Spleen (tissue), 7 donors: ENCODE results near the gene ACTRT3.

Experiments
- POLR2A ChIP-seq, 3 donors: fragments of 450-650 bp; IDR thresholded peaks; one replicate each; pipeline ENCODE4 v1.5.1; 2017; ENCODE audit warnings: antibody characterized with exemption in 3 of 3, mild to moderate bottlenecking in 1 of 3
- TF ChIP-seq, protein P1 (sequence below), 11 experiments: fragments of 200-600 bp in 7 of 11; fragments of 450-650 bp in 4 of 11; sonication (generic) in 4 of 11; IDR thresholded peaks in 8 of 11; conservative IDR thresholded peaks in 3 of 11; 1 replicate in 7 of 11; 2 replicates in 4 of 11; pipeline versions ENCODE4 v1.4.0 to v1.8.0; 2016 to 2021; ENCODE audit warnings: antibody characterized with exemption in 11 of 11, inconsistent platforms in 4 of 11, mild to moderate bottlenecking in 1 of 11
- donor health status: DM: no; HTN: no; CAD: no; lungs with moderate emphysema.
- donor health status: DM: no; HTN: no; CAD: no.
- donor health status: DM: no; HTN: no; CAD: no.

DNA sequence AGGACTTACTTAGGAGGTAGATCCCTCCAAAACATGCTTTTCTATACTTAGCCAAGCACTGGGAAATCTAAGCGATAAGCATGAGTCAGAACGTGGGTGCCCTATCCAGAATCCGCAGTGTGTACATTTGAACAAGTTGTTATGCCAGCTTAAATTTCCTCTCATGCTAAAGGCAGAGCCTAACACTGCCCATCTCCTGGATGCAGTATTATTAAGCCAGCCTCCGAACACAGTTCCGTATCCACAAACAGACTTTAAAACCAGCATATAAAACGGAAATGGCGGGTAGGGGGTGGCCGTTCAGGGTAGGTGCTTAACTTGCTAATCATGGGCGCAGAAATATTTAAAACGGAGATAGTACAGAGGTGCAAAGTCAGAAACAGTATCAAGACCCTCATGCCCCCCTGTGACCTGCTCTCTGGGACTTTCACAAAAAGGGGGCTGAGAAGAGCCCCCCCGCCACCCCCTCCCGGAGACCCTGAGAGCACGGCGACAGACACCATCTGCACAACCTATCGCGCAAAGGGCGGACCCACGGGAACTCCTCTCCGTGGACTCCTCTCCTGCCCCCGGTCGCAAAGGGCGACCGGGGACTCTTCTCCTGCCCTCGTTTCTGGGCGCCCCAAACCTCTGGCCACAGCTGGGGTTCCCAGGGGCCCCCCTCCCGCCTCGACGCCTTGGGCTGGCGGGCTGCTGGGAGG, 42.4 kb upstream of the ACTRT3 start:
- TF ChIP-seq, protein P1, sequence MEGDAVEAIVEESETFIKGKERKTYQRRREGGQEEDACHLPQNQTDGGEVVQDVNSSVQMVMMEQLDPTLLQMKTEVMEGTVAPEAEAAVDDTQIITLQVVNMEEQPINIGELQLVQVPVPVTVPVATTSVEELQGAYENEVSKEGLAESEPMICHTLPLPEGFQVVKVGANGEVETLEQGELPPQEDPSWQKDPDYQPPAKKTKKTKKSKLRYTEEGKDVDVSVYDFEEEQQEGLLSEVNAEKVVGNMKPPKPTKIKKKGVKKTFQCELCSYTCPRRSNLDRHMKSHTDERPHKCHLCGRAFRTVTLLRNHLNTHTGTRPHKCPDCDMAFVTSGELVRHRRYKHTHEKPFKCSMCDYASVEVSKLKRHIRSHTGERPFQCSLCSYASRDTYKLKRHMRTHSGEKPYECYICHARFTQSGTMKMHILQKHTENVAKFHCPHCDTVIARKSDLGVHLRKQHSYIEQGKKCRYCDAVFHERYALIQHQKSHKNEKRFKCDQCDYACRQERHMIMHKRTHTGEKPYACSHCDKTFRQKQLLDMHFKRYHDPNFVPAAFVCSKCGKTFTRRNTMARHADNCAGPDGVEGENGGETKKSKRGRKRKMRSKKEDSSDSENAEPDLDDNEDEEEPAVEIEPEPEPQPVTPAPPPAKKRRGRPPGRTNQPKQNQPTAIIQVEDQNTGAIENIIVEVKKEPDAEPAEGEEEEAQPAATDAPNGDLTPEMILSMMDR (IDR thresholded peaks at IDR 0.05 in 8 of 11, conservative IDR thresholded peaks at IDR 0.05 in 3 of 11): no peak
- no peak for TF ChIP-seq POLR2A (IDR thresholded peaks at IDR 0.05)
